Occipital lobe (tissue), 2 donors: ENCODE results near the gene BZW2. TPM values are rescaled to one million over a fixed set of nuclear protein-coding genes. Genes with fewer than 3 reads are reported as not detected.
A peak's percentile ranks its signal among the peaks of the same experiment; 100 is the strongest.

Experiments
- DNase-seq: peaks from one replicate; lab custom pipeline; 2025; lab: John Stamatoyannopoulos, UW
- total RNA-seq: library from RNA; depleted of rRNA; stranded (reverse); fragments of >200 nt; gene quantifications from one replicate; pipeline ENCODE4 v1.2.3, GENCODE V29; 2014

The BZW2 gene
- total RNA-seq, 1 donor from 2014 or later, result 85.2 TPM

DNA sequence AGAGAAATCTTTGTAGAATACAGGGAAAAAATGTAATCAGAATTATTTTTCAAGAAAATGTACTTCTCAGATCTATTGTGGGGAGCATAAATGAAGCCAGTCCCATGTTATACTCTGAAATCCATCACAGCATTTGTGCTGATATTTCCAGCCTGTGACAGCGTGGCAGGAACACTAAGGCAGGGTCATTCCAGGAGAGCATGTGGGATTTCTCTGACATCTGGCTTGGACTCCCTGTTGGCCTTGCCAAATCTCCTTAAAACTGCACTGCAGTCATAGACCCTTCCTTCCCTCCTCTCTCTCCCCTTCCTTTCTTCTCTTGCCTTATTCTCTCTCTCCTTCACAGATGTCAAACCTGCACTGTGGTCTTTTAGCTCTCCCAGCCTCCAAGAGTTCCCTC, 101.1 kb downstream of the BZW2 start:
- no peak for DNase-seq

GRCh38 chr7:16753102-16753931, 107.3 kb downstream of the BZW2 start, which contains the start of gene TSPAN13:
Gene TSPAN13 (plus strand): TSS chr7:16753755. CDS start chr7:16753968, 213 bp downstream.
- peak; percentile 77 for DNase-seq

GRCh38 chr7:16753932-16754855, 108.2 kb downstream of the BZW2 start:
- peak; percentile 62 for DNase-seq

- DNase-seq, result no peak
These were observed 108.9 kb downstream of the BZW2 start for GRCh38 chr7:16754856-16755317.

- no peak for DNase-seq
These were observed 109.4 kb downstream of the BZW2 start for GRCh38 chr7:16755397-16755796.

Other genes with a start within 250 kb of the BZW2 start
- 9.5 TPM for gene CRPPA, start 224.6 kb upstream of the BZW2 start, total RNA-seq
- gene SOSTDC1, start 180.4 kb upstream of the BZW2 start, total RNA-seq, result 12.6 TPM
- not detected for gene LRRC72, start 119.4 kb upstream of the BZW2 start, total RNA-seq
- 78.0 TPM for gene ANKMY2, start 427 bp upstream of the BZW2 start, total RNA-seq
- gene TSPAN13, start 107.6 kb downstream of the BZW2 start, total RNA-seq, result 91.9 TPM
- 1.7 TPM for gene AGR2, start 158.8 kb downstream of the BZW2 start, total RNA-seq
- gene AGR3, start 235.8 kb downstream of the BZW2 start, total RNA-seq, result not detected